Peyer's patch (tissue), 4 donors: ENCODE measurements around the gene IL36G.

Experiments used
- POLR2A ChIP-seq, 2 donors: fragments of 450-650 bp; IDR thresholded peaks; one replicate each; pipeline ENCODE4 v1.5.1; 2017; ENCODE audit warnings: antibody characterized with exemption in 2 of 2, mild to moderate bottlenecking in 2 of 2, moderate library complexity in 2 of 2
- TF ChIP-seq, protein P1 (sequence below), 6 experiments: fragments of 450-650 bp in 4 of 6; fragments of 200-600 bp in 2 of 6; sonication (generic) in 1 of 6; IDR thresholded peaks; one replicate each; pipeline ENCODE4 v1.5.1; 2017 to 2019; ENCODE audit warnings: antibody characterized with exemption in 6 of 6, mild to moderate bottlenecking in 3 of 6, moderate library complexity in 1 of 6

DNA sequence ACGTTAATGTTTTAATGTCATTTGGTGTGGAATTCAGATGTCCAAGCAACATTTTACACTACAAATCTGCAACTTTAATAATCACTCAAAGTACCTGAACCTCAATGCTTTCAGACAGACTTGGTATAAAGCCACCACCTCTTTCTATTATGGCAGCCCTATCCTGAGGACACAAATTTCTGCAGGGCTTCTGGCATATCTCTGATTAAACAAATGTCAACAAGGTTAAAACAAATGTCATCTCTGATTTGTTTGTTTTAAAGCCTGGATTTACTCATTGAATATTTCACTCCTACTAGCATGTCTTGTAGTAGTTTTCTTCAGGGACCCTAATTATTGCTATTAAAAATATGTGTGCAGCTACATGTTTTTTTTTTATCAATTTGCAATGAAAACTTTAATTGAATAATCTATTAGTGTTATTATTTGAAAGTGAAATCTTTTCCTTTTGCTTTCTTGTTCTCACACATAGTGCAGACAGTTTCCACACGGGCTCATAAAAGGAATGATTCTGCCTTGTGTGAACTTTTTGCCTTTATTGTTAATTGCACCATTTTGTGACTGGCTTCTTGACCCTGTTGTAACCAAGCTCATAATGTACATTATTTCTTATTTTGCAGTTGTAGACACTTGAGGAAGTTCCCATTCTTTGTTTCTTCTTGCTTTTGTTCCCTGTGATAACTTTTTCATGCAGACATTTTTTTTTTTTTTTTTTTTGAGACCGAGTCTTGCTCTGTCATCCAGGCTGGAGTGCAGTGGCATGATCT is 36.8 kb upstream of the IL36G start:
- TF ChIP-seq, protein P1, sequence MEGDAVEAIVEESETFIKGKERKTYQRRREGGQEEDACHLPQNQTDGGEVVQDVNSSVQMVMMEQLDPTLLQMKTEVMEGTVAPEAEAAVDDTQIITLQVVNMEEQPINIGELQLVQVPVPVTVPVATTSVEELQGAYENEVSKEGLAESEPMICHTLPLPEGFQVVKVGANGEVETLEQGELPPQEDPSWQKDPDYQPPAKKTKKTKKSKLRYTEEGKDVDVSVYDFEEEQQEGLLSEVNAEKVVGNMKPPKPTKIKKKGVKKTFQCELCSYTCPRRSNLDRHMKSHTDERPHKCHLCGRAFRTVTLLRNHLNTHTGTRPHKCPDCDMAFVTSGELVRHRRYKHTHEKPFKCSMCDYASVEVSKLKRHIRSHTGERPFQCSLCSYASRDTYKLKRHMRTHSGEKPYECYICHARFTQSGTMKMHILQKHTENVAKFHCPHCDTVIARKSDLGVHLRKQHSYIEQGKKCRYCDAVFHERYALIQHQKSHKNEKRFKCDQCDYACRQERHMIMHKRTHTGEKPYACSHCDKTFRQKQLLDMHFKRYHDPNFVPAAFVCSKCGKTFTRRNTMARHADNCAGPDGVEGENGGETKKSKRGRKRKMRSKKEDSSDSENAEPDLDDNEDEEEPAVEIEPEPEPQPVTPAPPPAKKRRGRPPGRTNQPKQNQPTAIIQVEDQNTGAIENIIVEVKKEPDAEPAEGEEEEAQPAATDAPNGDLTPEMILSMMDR (IDR thresholded peaks at IDR 0.05): no peak
- TF ChIP-seq POLR2A (IDR thresholded peaks at IDR 0.05): no peak
